Measurements from ENCODE around the gene MEGF10. TPM values are rescaled to one million over a fixed set of nuclear protein-coding genes. Genes with fewer than 3 reads are reported as not detected.

Gene MEGF10
- polyA plus RNA-seq, 1 donor from 2014 or later, result 0.05 TPM

DNA sequence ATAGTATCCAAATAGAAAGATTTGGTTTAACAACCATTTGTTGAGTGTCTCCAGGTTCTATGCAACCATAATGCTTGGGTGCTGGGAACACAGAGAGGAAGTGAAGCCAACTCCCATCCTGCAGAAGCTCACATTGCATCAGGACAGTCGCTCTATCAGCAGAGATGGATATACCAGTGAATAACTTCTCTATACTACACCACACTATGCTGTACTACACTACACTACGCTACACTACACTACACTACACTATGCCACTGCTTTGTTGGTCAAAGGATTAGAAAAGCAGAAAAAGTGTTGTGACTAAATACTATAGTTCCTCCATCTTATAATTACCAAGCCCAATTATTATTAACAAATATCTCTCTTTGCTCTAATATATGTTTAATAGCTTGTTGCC lies 137.7 kb downstream of the MEGF10 start:
- no peak for TF ChIP-seq EZH2 (IDR thresholded peaks at IDR 0.05; ENCODE audit: borderline replicate concordance, insufficient read depth, low read length, poor library complexity, severe bottlenecking)
- TF ChIP-seq, protein P1, sequence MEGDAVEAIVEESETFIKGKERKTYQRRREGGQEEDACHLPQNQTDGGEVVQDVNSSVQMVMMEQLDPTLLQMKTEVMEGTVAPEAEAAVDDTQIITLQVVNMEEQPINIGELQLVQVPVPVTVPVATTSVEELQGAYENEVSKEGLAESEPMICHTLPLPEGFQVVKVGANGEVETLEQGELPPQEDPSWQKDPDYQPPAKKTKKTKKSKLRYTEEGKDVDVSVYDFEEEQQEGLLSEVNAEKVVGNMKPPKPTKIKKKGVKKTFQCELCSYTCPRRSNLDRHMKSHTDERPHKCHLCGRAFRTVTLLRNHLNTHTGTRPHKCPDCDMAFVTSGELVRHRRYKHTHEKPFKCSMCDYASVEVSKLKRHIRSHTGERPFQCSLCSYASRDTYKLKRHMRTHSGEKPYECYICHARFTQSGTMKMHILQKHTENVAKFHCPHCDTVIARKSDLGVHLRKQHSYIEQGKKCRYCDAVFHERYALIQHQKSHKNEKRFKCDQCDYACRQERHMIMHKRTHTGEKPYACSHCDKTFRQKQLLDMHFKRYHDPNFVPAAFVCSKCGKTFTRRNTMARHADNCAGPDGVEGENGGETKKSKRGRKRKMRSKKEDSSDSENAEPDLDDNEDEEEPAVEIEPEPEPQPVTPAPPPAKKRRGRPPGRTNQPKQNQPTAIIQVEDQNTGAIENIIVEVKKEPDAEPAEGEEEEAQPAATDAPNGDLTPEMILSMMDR (IDR thresholded peaks at IDR 0.05; ENCODE audit: poor library complexity, severe bottlenecking), result no peak
- H2AFZ ChIP-seq (ENCODE audit: low read depth, low read length), result no peak overlapping the region
- H3K9me3 ChIP-seq (ENCODE audit: low read length), result no peaks in the 10 kb centered on the region
- no peaks in the 10 kb centered on the region for H4K20me1 ChIP-seq (ENCODE audit: insufficient read depth)
- no peaks in the 10 kb centered on the region for H3K27me3 ChIP-seq (ENCODE audit: insufficient read depth, low read depth, low read length)
- no peak overlapping the region for H3K4me2 ChIP-seq (ENCODE audit: low read length)
- no peaks in the 10 kb centered on the region for H3K36me3 ChIP-seq (ENCODE audit: insufficient read depth, low read length)
- H3F3A ChIP-seq (ENCODE audit: insufficient read depth, low read length, poor library complexity, severe bottlenecking), result no peaks in the 10 kb centered on the region
- H3K27ac ChIP-seq (ENCODE audit: low read length), result no peak overlapping the region
- no peak overlapping the region for H3K9ac ChIP-seq (ENCODE audit: low read length)
- no peak overlapping the region for H3K4me3 ChIP-seq (ENCODE audit: low read length)
- H3K79me2 ChIP-seq (replicated peaks; ENCODE audit: insufficient read depth, low read length), result no peaks in the 10 kb centered on the region
- H3K9me2 ChIP-seq (ENCODE audit: insufficient read depth, low read length), result no peaks in the 10 kb centered on the region

DNA sequence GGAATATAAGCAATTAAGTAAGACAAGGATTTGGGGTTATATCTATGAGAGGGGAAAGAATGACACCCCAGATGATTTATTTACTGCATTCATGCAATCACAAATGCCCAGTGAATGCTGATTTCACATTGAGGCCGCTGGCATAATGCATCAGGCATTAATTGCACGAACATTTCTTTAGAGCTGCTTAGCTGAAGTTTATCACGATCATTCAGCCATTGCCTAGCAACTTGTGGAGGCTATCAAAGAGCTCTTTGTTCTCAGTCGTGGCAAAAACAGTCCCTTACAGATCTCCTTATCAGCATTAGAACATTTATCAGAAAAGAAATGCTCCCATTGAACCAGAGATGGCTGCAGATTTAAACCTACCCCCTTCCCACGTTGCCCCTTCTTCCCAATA lies 138.2 kb downstream of the MEGF10 start:
- Histone ChIP-seq H3K27ac (ENCODE audit: low read length) (no peak overlapping the region), H3F3A (ENCODE audit: insufficient read depth, low read length, poor library complexity, severe bottlenecking) (no peaks in the 10 kb centered on the region), H3K9ac (ENCODE audit: low read length) (no peak overlapping the region), H3K36me3 (ENCODE audit: insufficient read depth, low read length) (no peaks in the 10 kb centered on the region), H2AFZ (ENCODE audit: low read depth, low read length) (no peak overlapping the region), H4K20me1 (ENCODE audit: insufficient read depth) (no peaks in the 10 kb centered on the region), H3K4me3 (ENCODE audit: low read length) (no peak overlapping the region), H3K4me2 (ENCODE audit: low read length) (no peak overlapping the region), H3K9me3 (ENCODE audit: low read length) (no peaks in the 10 kb centered on the region), H3K9me2 (ENCODE audit: insufficient read depth, low read length) (no peaks in the 10 kb centered on the region), H3K27me3 (ENCODE audit: insufficient read depth, low read depth, low read length) (no peaks in the 10 kb centered on the region), H3K79me2 (replicated peaks; ENCODE audit: insufficient read depth, low read length) (no peaks in the 10 kb centered on the region)
- TF ChIP-seq TAF1 (IDR thresholded peaks at IDR 0.05; ENCODE audit: low read depth), result no peak
- TF ChIP-seq EZH2 (IDR thresholded peaks at IDR 0.05; ENCODE audit: borderline replicate concordance, insufficient read depth, low read length, poor library complexity, severe bottlenecking), result no peak
- no peak for TF ChIP-seq SMC3 (conservative IDR thresholded peaks at IDR 0.05; ENCODE audit: poor library complexity)
- no peak for TF ChIP-seq EP300 (conservative IDR thresholded peaks at IDR 0.05; ENCODE audit: poor library complexity, severe bottlenecking)
- TF ChIP-seq, protein P2, sequence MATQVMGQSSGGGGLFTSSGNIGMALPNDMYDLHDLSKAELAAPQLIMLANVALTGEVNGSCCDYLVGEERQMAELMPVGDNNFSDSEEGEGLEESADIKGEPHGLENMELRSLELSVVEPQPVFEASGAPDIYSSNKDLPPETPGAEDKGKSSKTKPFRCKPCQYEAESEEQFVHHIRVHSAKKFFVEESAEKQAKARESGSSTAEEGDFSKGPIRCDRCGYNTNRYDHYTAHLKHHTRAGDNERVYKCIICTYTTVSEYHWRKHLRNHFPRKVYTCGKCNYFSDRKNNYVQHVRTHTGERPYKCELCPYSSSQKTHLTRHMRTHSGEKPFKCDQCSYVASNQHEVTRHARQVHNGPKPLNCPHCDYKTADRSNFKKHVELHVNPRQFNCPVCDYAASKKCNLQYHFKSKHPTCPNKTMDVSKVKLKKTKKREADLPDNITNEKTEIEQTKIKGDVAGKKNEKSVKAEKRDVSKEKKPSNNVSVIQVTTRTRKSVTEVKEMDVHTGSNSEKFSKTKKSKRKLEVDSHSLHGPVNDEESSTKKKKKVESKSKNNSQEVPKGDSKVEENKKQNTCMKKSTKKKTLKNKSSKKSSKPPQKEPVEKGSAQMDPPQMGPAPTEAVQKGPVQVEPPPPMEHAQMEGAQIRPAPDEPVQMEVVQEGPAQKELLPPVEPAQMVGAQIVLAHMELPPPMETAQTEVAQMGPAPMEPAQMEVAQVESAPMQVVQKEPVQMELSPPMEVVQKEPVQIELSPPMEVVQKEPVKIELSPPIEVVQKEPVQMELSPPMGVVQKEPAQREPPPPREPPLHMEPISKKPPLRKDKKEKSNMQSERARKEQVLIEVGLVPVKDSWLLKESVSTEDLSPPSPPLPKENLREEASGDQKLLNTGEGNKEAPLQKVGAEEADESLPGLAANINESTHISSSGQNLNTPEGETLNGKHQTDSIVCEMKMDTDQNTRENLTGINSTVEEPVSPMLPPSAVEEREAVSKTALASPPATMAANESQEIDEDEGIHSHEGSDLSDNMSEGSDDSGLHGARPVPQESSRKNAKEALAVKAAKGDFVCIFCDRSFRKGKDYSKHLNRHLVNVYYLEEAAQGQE (IDR thresholded peaks at IDR 0.05; ENCODE audit: borderline replicate concordance), result no peak
- TF ChIP-seq, protein P1 (IDR thresholded peaks at IDR 0.05; ENCODE audit: poor library complexity, severe bottlenecking), result no peak
- no peak for TF ChIP-seq MXI1 (conservative IDR thresholded peaks at IDR 0.05; ENCODE audit: poor library complexity, severe bottlenecking)
- no peak for TF ChIP-seq POLR2AphosphoS5 (IDR thresholded peaks at IDR 0.05)
- no peak for TF ChIP-seq RAD21 (conservative IDR thresholded peaks at IDR 0.05)

Data from neural cell (in vitro differentiated cells).